ENCODE data around the gene CACNA1B.

Gene CACNA1B

DNA sequence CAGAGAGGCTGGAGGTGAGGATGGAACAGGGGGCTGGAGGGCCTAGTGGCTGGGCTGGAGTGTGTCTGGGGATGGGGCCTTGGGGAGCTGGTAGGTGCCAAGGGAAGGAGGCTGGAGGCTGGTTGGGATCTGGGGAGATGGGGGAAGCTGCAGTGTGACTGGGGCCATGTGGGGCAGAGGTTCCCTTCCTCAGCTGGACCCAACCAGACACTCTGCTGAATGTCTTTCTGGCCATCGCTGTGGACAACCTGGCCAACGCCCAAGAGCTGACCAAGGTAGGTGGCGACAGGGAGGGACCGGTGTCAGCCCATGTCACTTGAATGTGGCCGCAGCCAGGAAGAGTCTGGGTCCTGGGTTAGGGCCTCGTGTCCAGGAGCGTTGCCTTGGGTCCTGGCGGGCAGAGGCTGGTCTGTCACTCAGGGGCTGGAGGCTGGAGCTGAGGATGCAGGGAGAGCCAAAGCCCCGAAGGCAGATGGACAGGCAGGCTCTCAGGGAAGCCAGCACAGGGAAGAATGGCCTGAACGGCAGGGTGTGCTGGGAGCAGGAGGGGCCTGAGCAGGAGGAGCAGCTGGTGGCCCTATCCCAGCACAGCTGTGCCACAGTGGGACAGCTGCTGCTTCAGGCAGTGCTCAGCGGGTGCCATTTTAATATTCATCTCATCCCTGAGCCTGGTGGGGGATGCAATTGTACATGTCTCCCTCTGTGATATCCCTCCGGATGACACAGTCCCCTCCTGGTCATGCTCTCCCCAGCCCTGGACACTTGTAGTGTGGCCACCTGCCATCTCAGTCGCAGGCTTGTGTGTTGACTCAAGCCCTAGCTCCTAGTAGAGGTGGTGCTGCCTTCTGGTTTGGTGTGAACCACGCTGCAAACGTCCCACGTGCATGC lies 132.5 kb downstream of the CACNA1B start:
- no peak overlapping the region for H3K4me3 ChIP-seq (replicated peaks in 1 of 2; ENCODE audit: low read depth in 2 of 2, low read length in 2 of 2)
- TF ChIP-seq, protein P1, sequence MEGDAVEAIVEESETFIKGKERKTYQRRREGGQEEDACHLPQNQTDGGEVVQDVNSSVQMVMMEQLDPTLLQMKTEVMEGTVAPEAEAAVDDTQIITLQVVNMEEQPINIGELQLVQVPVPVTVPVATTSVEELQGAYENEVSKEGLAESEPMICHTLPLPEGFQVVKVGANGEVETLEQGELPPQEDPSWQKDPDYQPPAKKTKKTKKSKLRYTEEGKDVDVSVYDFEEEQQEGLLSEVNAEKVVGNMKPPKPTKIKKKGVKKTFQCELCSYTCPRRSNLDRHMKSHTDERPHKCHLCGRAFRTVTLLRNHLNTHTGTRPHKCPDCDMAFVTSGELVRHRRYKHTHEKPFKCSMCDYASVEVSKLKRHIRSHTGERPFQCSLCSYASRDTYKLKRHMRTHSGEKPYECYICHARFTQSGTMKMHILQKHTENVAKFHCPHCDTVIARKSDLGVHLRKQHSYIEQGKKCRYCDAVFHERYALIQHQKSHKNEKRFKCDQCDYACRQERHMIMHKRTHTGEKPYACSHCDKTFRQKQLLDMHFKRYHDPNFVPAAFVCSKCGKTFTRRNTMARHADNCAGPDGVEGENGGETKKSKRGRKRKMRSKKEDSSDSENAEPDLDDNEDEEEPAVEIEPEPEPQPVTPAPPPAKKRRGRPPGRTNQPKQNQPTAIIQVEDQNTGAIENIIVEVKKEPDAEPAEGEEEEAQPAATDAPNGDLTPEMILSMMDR (IDR thresholded peaks at IDR 0.05; ENCODE audit: low read depth, low read length): no peak
- DNase-seq (ENCODE audit: low read depth in 2 of 2): no peak

- DNase-seq (ENCODE audit: low read depth in 2 of 2): no peak
- TF ChIP-seq, protein P1 (IDR thresholded peaks at IDR 0.05; ENCODE audit: low read depth, low read length): no peak
- no peak overlapping the region for H3K4me3 ChIP-seq (replicated peaks in 1 of 2; ENCODE audit: low read depth in 2 of 2, low read length in 2 of 2)
Observed at GRCh38 chr9:138010861-138011260, 133.3 kb downstream of the CACNA1B start.

GRCh38 chr9:138011951-138012500 lies 134.4 kb downstream of the CACNA1B start:
- H3K4me3 ChIP-seq (replicated peaks in 1 of 2; ENCODE audit: low read depth in 2 of 2, low read length in 2 of 2): no peak overlapping the region
- TF ChIP-seq, protein P1 (IDR thresholded peaks at IDR 0.05; ENCODE audit: low read depth, low read length): no peak
- no peak for DNase-seq (ENCODE audit: low read depth in 2 of 2)

GRCh38 chr9:138013273-138013672 lies 135.7 kb downstream of the CACNA1B start:
- DNase-seq (ENCODE audit: low read depth in 2 of 2): no peak
- H3K4me3 ChIP-seq (replicated peaks in 1 of 2; ENCODE audit: low read depth in 2 of 2, low read length in 2 of 2): no peak overlapping the region
- TF ChIP-seq, protein P1 (IDR thresholded peaks at IDR 0.05; ENCODE audit: low read depth, low read length): no peak

GRCh38 chr9:138013836-138014562 lies 136.4 kb downstream of the CACNA1B start:
- no peak overlapping the region for H3K4me3 ChIP-seq (replicated peaks in 1 of 2; ENCODE audit: low read depth in 2 of 2, low read length in 2 of 2)
- TF ChIP-seq, protein P1 (IDR thresholded peaks at IDR 0.05; ENCODE audit: low read depth, low read length): no peak
- DNase-seq (ENCODE audit: low read depth in 2 of 2): no peak

DNA sequence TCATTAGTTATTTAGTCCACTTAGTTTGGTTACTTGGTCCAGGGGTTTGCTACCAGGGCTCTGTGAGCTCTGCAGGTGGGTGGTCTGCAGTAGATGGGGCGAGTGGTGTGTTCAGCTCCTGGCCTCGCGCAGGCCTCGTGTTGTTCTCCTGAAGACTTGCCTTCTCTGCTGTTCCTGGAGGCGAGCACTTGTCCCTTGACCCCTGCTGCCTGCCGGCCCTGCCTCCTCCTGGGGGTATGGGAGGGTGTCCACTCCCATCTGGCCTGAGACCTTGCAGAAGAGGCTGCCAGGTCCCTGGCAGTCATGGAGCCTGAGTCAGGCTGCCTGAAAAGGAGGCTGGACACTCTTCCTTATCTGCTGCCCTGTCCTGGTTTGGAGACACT lies 137.0 kb downstream of the CACNA1B start:
- DNase-seq (ENCODE audit: low read depth in 2 of 2): no peak
- H3K4me3 ChIP-seq (replicated peaks in 1 of 2; ENCODE audit: low read depth in 2 of 2, low read length in 2 of 2): no peak overlapping the region
- TF ChIP-seq, protein P1 (IDR thresholded peaks at IDR 0.05; ENCODE audit: low read depth, low read length): no peak
